NB4 (cell line): ENCODE measurements around the gene PALD1.

Source experiments
- DNase-seq: peaks from one replicate; pipeline ENCODE4 v3.0.0; 2010; ENCODE audit warnings: low read depth
- H3K4me3 ChIP-seq: one replicate; pipeline ENCODE4 v1.5.1; 2011; ENCODE audit warnings: mild to moderate bottlenecking, low read depth, low read length, moderate library complexity
- MYC ChIP-seq: IDR thresholded peaks from 2 replicates; pipeline ENCODE4 v1.6.1; 2011; ENCODE audit warnings: low read depth, low read length
- POLR2A ChIP-seq: IDR thresholded peaks from 2 replicates; pipeline ENCODE4 v1.6.1; 2011; ENCODE audit warnings: mild to moderate bottlenecking; ENCODE audit not compliant: insufficient read length; ENCODE audit errors: extremely low read depth
- TF ChIP-seq, protein P1 (sequence below): IDR thresholded peaks from one replicate; pipeline ENCODE4 v1.5.1; 2012; ENCODE audit warnings: low read depth, low read length
- TF ChIP-seq, protein P2 (sequence below): IDR thresholded peaks from 2 replicates; pipeline ENCODE4 v1.6.1; 2011; ENCODE audit warnings: low read depth, low read length

Gene PALD1

DNA sequence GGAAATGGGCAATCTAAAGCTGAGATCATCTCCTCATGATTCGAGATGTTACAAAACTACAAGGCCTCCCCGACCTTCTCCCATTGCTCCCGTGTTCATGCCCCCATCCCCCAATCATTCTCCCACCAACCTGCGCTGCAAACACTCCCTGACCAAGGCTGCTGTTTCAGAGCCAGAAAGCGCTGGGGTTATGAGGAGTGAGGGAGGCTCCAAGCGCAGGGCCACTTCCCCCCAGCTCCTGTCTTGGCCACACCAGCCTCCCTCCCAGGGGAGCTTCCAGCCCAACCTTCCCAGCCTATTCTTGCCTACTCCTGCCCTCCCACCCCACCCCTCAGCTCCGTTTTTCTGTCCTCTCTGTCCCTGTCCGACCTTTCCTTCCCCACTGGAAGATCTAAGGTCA lies 22.4 kb upstream of the PALD1 start:
- TF ChIP-seq, protein P1, sequence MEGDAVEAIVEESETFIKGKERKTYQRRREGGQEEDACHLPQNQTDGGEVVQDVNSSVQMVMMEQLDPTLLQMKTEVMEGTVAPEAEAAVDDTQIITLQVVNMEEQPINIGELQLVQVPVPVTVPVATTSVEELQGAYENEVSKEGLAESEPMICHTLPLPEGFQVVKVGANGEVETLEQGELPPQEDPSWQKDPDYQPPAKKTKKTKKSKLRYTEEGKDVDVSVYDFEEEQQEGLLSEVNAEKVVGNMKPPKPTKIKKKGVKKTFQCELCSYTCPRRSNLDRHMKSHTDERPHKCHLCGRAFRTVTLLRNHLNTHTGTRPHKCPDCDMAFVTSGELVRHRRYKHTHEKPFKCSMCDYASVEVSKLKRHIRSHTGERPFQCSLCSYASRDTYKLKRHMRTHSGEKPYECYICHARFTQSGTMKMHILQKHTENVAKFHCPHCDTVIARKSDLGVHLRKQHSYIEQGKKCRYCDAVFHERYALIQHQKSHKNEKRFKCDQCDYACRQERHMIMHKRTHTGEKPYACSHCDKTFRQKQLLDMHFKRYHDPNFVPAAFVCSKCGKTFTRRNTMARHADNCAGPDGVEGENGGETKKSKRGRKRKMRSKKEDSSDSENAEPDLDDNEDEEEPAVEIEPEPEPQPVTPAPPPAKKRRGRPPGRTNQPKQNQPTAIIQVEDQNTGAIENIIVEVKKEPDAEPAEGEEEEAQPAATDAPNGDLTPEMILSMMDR = no peak
- TF ChIP-seq, protein P2, sequence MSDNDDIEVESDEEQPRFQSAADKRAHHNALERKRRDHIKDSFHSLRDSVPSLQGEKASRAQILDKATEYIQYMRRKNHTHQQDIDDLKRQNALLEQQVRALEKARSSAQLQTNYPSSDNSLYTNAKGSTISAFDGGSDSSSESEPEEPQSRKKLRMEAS = no peak
- TF ChIP-seq POLR2A = no peak
- no peak for TF ChIP-seq MYC
- H3K4me3 ChIP-seq = no peak overlapping the region
- peak; percentile 30 for DNase-seq

DNA sequence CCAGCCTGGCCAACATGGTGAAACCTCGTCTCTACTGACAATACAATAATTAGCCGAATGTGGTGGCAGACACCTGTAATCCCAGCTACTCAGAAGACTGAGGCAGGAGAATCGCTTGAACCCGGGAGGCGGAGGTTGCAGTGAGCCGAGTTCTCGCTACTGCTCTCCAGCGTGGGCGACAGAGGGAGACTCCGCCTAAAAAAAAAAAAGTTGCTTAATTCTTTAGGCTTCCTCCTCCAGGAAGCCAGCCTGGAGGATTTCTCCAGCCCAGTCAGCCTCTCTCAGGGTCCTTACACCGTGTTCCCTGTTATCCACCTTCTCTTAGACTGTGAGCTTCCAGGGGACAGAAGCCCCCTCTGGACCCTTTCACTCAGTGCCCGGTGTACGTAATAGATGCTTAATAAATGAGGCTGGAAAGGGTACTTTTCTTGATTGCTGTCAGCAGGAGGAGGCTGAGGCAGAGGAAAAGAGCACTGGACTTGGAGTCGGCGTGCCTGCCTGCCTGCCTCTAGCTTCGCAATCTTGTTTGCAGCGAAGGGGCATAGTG lies 20.7 kb upstream of the PALD1 start:
- no peak for DNase-seq
- no peak for TF ChIP-seq MYC
- no peak for TF ChIP-seq POLR2A
- TF ChIP-seq, protein P1 = no peak
- TF ChIP-seq, protein P2 = no peak
- H3K4me3 ChIP-seq = no peak overlapping the region

DNA sequence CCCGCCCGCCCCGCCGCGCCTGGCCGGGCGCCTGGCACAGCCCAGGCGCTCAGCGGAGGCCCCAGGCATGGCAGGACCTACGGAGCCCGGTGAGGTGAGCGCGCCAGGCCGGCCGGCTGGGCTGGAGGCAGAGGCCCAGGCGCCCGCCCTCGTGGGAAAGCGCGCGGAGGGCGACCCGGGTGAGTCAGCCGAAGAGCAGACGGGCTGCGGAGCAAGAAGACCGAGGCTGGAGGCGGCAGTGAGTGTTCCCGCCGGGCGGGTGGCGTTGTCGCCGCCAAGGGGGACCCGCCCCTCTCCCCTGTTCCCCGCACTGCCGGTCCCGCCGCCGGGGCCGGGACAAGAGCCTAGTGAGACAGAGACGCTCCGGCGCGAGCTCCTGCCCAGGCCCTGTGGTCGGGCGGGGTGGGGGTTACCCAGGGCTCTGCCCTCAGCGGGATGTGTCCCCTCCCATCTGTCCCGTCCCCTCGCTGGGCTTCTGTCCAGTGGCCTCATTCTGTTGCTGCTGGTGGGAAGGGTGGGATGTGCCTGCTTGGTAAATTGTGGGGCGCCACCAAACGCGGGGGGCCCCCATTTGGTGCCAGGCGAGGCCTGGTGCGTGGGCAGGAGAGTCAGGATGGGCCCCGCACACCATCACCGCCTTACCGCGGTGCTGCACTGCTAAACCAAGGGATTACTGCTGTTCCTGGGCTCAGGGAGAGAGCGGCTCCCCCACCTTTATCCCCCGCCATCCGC lies 20.1 kb upstream of the PALD1 start:
- DNase-seq = peak; percentile 83
- TF ChIP-seq, protein P2 = peak; percentile 65
- TF ChIP-seq, protein P1 = no peak
- H3K4me3 ChIP-seq = peak overlapping the region; percentile 34

DNA sequence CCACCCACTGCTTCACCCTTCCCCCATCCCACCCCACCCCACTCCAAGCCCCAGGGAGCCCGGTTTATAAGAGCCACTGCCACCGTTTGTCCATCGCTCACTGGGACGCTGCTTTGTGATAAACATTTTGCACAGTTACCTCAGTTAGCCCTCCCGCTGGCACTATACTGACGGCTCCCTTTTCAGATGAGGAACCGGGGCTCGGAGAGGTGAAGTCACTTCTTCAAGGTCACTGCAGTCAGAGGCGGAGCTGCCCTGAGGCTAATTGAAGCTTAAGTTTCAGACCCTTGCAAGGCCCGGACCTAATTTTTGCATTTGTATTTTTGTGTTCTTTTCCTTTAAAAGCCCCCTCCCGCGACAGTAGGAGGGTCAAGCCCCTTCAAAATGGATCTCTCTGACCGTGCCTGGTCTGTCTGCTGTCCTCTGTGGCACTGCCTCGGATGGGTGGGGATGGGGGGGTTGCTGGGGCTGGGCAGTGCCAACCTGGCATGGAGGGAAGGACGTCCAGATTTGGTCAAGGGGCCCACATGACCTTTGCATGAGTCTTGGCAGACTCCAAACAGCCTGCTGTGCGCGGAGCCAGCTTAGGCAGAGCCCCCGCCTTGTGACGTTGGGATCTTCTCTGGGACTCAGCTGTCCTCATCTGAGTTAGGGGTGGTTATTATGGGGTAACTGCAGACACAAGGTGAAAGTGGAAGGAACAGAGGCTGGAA lies 19.4 kb upstream of the PALD1 start:
- TF ChIP-seq, protein P1 = no peak
- TF ChIP-seq, protein P2 = no peak
- TF ChIP-seq MYC (no peak), POLR2A (no peak)
- H3K4me3 ChIP-seq = no peak overlapping the region
- peak; percentile 84 for DNase-seq

DNA sequence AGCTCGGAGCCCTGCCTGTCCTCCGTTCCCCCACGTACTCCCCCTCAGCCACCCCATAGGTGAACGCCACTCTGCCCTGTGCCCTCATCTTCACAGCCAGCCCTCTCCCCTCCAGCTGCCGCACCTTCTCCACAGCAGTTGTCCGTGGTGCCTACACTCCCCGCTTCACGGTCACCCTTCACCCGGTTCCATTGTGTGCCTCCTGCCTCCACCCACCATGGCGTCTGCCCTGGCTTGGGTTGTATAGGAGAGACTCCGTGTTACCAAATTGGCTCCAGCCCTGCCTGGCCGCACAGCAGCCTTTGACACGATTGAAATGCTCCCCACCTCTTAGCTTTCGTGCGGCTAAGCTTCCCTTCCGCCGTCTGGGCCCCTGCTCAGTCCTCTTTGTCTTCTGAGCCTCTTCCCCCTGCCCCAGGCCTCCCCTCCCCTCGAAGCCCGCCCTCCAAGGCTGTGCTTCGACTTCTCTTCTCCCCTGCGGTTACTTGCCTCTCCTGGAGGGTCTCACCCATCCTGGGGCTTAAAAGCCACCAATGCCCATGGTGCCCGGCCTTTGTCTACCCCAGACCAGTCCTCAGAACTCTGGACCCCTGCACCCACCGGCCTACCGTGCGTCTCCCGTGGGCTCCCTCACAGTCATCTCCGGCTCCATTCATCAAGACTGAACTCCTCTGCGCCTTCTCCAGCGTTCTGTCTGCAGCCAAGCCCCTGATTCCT lies 18.6 kb upstream of the PALD1 start:
- H3K4me3 ChIP-seq = no peak overlapping the region
- TF ChIP-seq, protein P1 = no peak
- TF ChIP-seq MYC (no peak), POLR2A (no peak)
- TF ChIP-seq, protein P2 = no peak
- DNase-seq = no peak
